Measurements from ENCODE around the gene ATXN7L1. TPM values are rescaled to one million over a fixed set of nuclear protein-coding genes. Genes with fewer than 3 reads are reported as not detected.

ATXN7L1 gene
- total and polyA plus RNA-seq, 2 of the 4 experiments (the other 2 are of a cell fraction): 3.5 to 4.3 TPM

- TF ChIP-seq RAD21 (IDR thresholded peaks at IDR 0.05; ENCODE audit: low read length): no peak
These were observed 275.5 kb downstream of the ATXN7L1 start (continued) for GRCh38 chr7:105600720-105601550.

- WGBS, 2 experiments (ENCODE audit: extremely low coverage in 2 of 2, insufficient read length in 1 of 2): 40% methylated on average over 1 of the region's 3 CpGs; no CpG with 5 or more reads in 1 of the 2 experiments
- ChIA-PET CTCF (no interaction called here), POLR2A (ENCODE audit: unreplicated experiment) (no interaction called here)
- no peak overlapping the region for H4K91ac ChIP-seq (ENCODE audit: insufficient read depth, low read depth, low read length)
- no peak overlapping the region for H3K4me2 ChIP-seq (ENCODE audit: low read depth, low read length)
- H3K9ac ChIP-seq (ENCODE audit: low read depth, low read length): no peak overlapping the region
- no peaks in the 10 kb centered on the region for H3K79me1 ChIP-seq (ENCODE audit: low read depth in 1 of 2, low read length in 2 of 2)
- no peak overlapping the region for H3K56ac ChIP-seq (ENCODE audit: extremely low read depth, insufficient read depth, low read length)
- H3K4me3 ChIP-seq (ENCODE audit: insufficient read depth, low read depth, low read length): no peak overlapping the region
- no peak overlapping the region for H3K14ac ChIP-seq (replicated peaks; ENCODE audit: low read depth, low read length)
- H3K27ac ChIP-seq (ENCODE audit: insufficient read depth, low read length): no peak overlapping the region
- H3K18ac ChIP-seq (ENCODE audit: low read depth, low read length): no peak overlapping the region
- no peak overlapping the region for H4K8ac ChIP-seq (ENCODE audit: low read depth in 2 of 2, low read length in 2 of 2)
- no peak overlapping the region for H2BK20ac ChIP-seq (ENCODE audit: low read depth, low read length)
- no peaks in the 10 kb centered on the region for H4K20me1 ChIP-seq (ENCODE audit: insufficient read depth, low read length)
- intact Hi-C loops (cut with micrococcal nuclease) (no loop called here), in situ Hi-C loops (cut with MboI; ENCODE audit: low sequenced_read_pairs) (no loop called here), dilution Hi-C loops (cut with HindIII; ENCODE audit: low sequenced_read_pairs, unreplicated experiment) (no loop called here)
- no peak overlapping the region for H2BK5ac ChIP-seq (ENCODE audit: low read depth, low read length, poor library complexity, severe bottlenecking)
- H2BK120ac ChIP-seq (ENCODE audit: low read depth, low read length): no peak overlapping the region
- H3K27me3 ChIP-seq (ENCODE audit: control insufficient read depth, insufficient read depth, low read length): peaks cover 6% of the 10 kb centered on the region; the same call in 1 of the 2 replicates
- H3K9me1 ChIP-seq (ENCODE audit: insufficient read depth, low read length): no peaks in the 10 kb centered on the region
- no peak overlapping the region for H2AFZ ChIP-seq (replicated peaks; ENCODE audit: low read length, poor library complexity)
- no peak overlapping the region for H2AK9ac ChIP-seq (replicated peaks; ENCODE audit: low read depth, low read length, poor library complexity)
- no peaks in the 10 kb centered on the region for H3K36me3 ChIP-seq (ENCODE audit: control insufficient read depth, insufficient read depth, low read length)
- H3K9me3 ChIP-seq (ENCODE audit: control insufficient read depth, insufficient read depth, low read length): no peaks in the 10 kb centered on the region
- no peak overlapping the region; the same call in 1 of the 2 replicates for H3K23ac ChIP-seq (ENCODE audit: low read depth, low read length)
- H2BK15ac ChIP-seq (ENCODE audit: low read depth, low read length): no peak overlapping the region
- no peak overlapping the region for H3K4ac ChIP-seq (ENCODE audit: low read depth, low read length)
- ATAC-seq (ENCODE audit: low read depth): no peak
- H4K5ac ChIP-seq (ENCODE audit: low read depth, low read length): no peak overlapping the region
- peaks cover 2% of the 10 kb centered on the region; the same call in 1 of the 2 replicates for H3K4me1 ChIP-seq (ENCODE audit: control insufficient read depth, insufficient read depth, low read length)
- no peak for DNase-seq
- H2AK5ac ChIP-seq (ENCODE audit: low read depth, low read length): no peak overlapping the region
- no TSS peak for BruUV-seq (replicated peaks)
- no peak for TF ChIP-seq RAD21 (IDR thresholded peaks at IDR 0.05; ENCODE audit: low read length)
- no peak for TF ChIP-seq CHD1 (IDR thresholded peaks at IDR 0.05; ENCODE audit: low read depth, low read length)
- TF ChIP-seq SMC3 (IDR thresholded peaks at IDR 0.05; ENCODE audit: low read depth, low read length): no peak
- TF ChIP-seq USF2 (IDR thresholded peaks at IDR 0.05; ENCODE audit: low read depth, low read length): no peak
- no peak for TF ChIP-seq BHLHE40 (IDR thresholded peaks at IDR 0.05; ENCODE audit: low read depth, low read length)
- TF ChIP-seq RCOR1 (IDR thresholded peaks at IDR 0.05; ENCODE audit: insufficient replicate concordance, low read length): no peak
- no peak for TF ChIP-seq RFX5 (IDR thresholded peaks at IDR 0.05; ENCODE audit: low read depth, low read length)
- no peak for TF ChIP-seq NFE2L2 (IDR thresholded peaks at IDR 0.05; ENCODE audit: low read depth, low read length)
- TF ChIP-seq MAZ (IDR thresholded peaks at IDR 0.05; ENCODE audit: borderline replicate concordance, low read depth, low read length): no peak
- TF ChIP-seq POLR2A (IDR thresholded peaks at IDR 0.05; ENCODE audit: low read depth, low read length): no peak
- TF ChIP-seq CEBPB (IDR thresholded peaks at IDR 0.05; ENCODE audit: low read depth, low read length): no peak
- no peak for TF ChIP-seq FOS (IDR thresholded peaks at IDR 0.05; ENCODE audit: low read depth, low read length)
- TF ChIP-seq ELK1 (IDR thresholded peaks at IDR 0.05; ENCODE audit: borderline replicate concordance, low read depth, low read length): no peak
- no peak for TF ChIP-seq MAFK (IDR thresholded peaks at IDR 0.05; ENCODE audit: low read depth, low read length)
These were observed 276.8 kb downstream of the ATXN7L1 start for GRCh38 chr7:105599551-105599950.

All from IMR-90 (cell line).